H1 (cell line): ENCODE data around the gene PRSS2. TPM values are rescaled to one million over a fixed set of nuclear protein-coding genes. Genes with fewer than 3 reads are reported as not detected.
A peak's percentile ranks its signal among the peaks of the same experiment; 100 is the strongest.

ENCODE experiments used
- CTCF ChIA-PET: fragments of 300-600 bp; sonication (Branson Sonifier 250); formaldehyde crosslinking; loops from one replicate; lab custom pipeline; 2021; ENCODE audit not compliant: partially characterized antibody; lab: Charles Lee
- POLR2A ChIA-PET: fragments of 300-600 bp; sonication (Branson Sonifier 250); formaldehyde crosslinking; loops from one replicate; lab custom pipeline; 2021; ENCODE audit warnings: inconsistent platforms; ENCODE audit not compliant: partially characterized antibody; lab: Charles Lee
- DNase-seq, 2 experiments: peaks; one replicate each; pipeline versions ENCODE4 v3.0.0 to v3.0.0-alpha.2; 2010 to 2022; ENCODE audit warnings: low spot score in 2 of 2, low read depth in 1 of 2, mixed read lengths in 1 of 2
- FAIRE-seq: peaks from 2 replicates; lab custom pipeline; 2011; peaks lifted over from hg19 to GRCh38; lab: Jason Lieb, UNC
- H2AFZ ChIP-seq: 2 replicates; pipeline ENCODE4 v1.8.1; 2012; ENCODE audit warnings: low read length, inconsistent platforms
- H2AK5ac ChIP-seq: 2 replicates; pipeline ENCODE4 v1.6.1; 2013; ENCODE audit warnings: low read depth, low read length
- H2BK120ac ChIP-seq: replicated peaks from 2 replicates; pipeline ENCODE3; 2013; ENCODE audit warnings: low read depth, low read length, inconsistent platforms
- H2BK12ac ChIP-seq: 2 replicates; pipeline ENCODE4 v1.6.1; 2013; ENCODE audit warnings: low read depth, low read length
- H2BK15ac ChIP-seq: 2 replicates; pipeline ENCODE4 v1.6.1; 2013; ENCODE audit warnings: low read length
- H2BK20ac ChIP-seq: 2 replicates; pipeline ENCODE4 v1.6.1; 2013; ENCODE audit warnings: low read length
- H2BK5ac ChIP-seq: 2 replicates; pipeline ENCODE4 v1.6.1; 2013; ENCODE audit warnings: low read depth, low read length
- H3K14ac ChIP-seq: 2 replicates; pipeline ENCODE4 v1.6.1; 2013; ENCODE audit warnings: inconsistent platforms; ENCODE audit not compliant: insufficient read length
- H3K18ac ChIP-seq: 2 replicates; pipeline ENCODE4 v1.6.1; 2013; ENCODE audit warnings: low read length; ENCODE audit errors: extremely low read depth
- H3K23ac ChIP-seq: 2 replicates; pipeline ENCODE4 v1.6.1; 2013; ENCODE audit warnings: inconsistent platforms; ENCODE audit not compliant: insufficient read length
- H3K23me2 ChIP-seq: 2 replicates; pipeline ENCODE4 v1.6.1; 2013; ENCODE audit warnings: low read depth, low read length
- H3K27ac ChIP-seq: 2 replicates; pipeline ENCODE4 v1.6.1; 2011; ENCODE audit warnings: low read depth, low read length, inconsistent platforms
- H3K27me3 ChIP-seq, 4 experiments: replicated peaks in 1 of 4; 1 replicate in 1 of 4; 2 replicates in 3 of 4; pipeline versions ENCODE4 v1.6.1 to v1.8.1; 2011 to 2013; ENCODE audit warnings: low read length in 3 of 4, mild to moderate bottlenecking in 3 of 4, inconsistent platforms in 2 of 4, mixed read lengths in 2 of 4, moderate library complexity in 1 of 4; ENCODE audit not compliant: control insufficient read depth in 3 of 4, insufficient read depth in 3 of 4; ENCODE audit errors: extremely low read depth in 1 of 4
- H3K36me3 ChIP-seq, 4 experiments: 2 replicates each; pipeline versions ENCODE4 v1.6.1 to v1.8.1; 2011 to 2013; ENCODE audit warnings: mild to moderate bottlenecking in 4 of 4, low read length in 3 of 4, moderate library complexity in 2 of 4, control low read depth in 1 of 4, inconsistent platforms in 1 of 4; ENCODE audit not compliant: insufficient read depth in 4 of 4, control insufficient read depth in 2 of 4
- H3K4ac ChIP-seq: replicated peaks from 2 replicates; pipeline ENCODE3; 2013; ENCODE audit warnings: low read length, low read depth, mixed read lengths, inconsistent platforms; ENCODE audit not compliant: insufficient read length
- H3K4me1 ChIP-seq, 4 experiments: replicated peaks in 1 of 4; 1 replicate in 1 of 4; 2 replicates in 3 of 4; pipeline versions ENCODE4 v1.6.1 to v1.8.1; 2011 to 2013; ENCODE audit warnings: low read length in 3 of 4, inconsistent platforms in 2 of 4, mixed read lengths in 1 of 4; ENCODE audit not compliant: insufficient read depth in 4 of 4, control insufficient read depth in 3 of 4
- H3K4me2 ChIP-seq, 2 experiments: 2 replicates each; pipeline versions ENCODE4 v1.6.1 to v1.8.1; 2011 to 2013; ENCODE audit warnings: low read depth in 2 of 2, low read length in 2 of 2, control low read depth in 1 of 2, inconsistent platforms in 1 of 2, mild to moderate bottlenecking in 1 of 2; ENCODE audit not compliant: insufficient read depth in 1 of 2
- H3K4me3 ChIP-seq, 4 experiments: fragments of 200-600, 300-600 bp in 1 of 4; sonication (generic), shearing (Covaris generic), sonication (Bioruptor Twin) in 1 of 4; 2 replicates each; pipeline versions ENCODE4 v1.5.1 to v1.8.1; 2011 to 2016; ENCODE audit warnings: low read length in 4 of 4, low read depth in 3 of 4, control low read depth in 2 of 4, inconsistent platforms in 2 of 4, mild to moderate bottlenecking in 2 of 4, mixed read lengths in 1 of 4, moderate library complexity in 1 of 4; ENCODE audit not compliant: insufficient read depth in 2 of 4; ENCODE audit errors: extremely low read depth in 1 of 4
- H3K56ac ChIP-seq: replicated peaks from 2 replicates; pipeline ENCODE3; 2013; ENCODE audit warnings: low read depth, mild to moderate bottlenecking, mixed read lengths, low read length, inconsistent platforms; ENCODE audit not compliant: insufficient read length
- H3K79me1 ChIP-seq: 2 replicates; pipeline ENCODE4 v1.6.1; 2013; ENCODE audit warnings: low read depth, low read length, control low read depth
- H3K79me2 ChIP-seq, 2 experiments: 2 replicates each; pipeline versions ENCODE4 v1.6.1 to v1.8.1; 2012 to 2013; ENCODE audit warnings: low read length in 2 of 2, mild to moderate bottlenecking in 2 of 2, inconsistent platforms in 1 of 2; ENCODE audit not compliant: insufficient read depth in 2 of 2, control insufficient read depth in 1 of 2
- H3K9ac ChIP-seq, 4 experiments: replicated peaks in 1 of 4; 1 replicate in 1 of 4; 2 replicates in 3 of 4; pipeline versions ENCODE4 v1.6.1 to v1.8.1; 2011 to 2013; ENCODE audit warnings: low read depth in 3 of 4, low read length in 3 of 4, control low read depth in 2 of 4, mild to moderate bottlenecking in 2 of 4, moderate library complexity in 2 of 4, inconsistent platforms in 1 of 4; ENCODE audit errors: extremely low read depth in 1 of 4
- H3K9me3 ChIP-seq, 2 experiments: 2 replicates each; pipeline versions ENCODE4 v1.6.1 to v1.8.1; 2012 to 2013; ENCODE audit warnings: mild to moderate bottlenecking in 2 of 2, moderate library complexity in 2 of 2, control low read depth in 1 of 2, inconsistent platforms in 1 of 2, low read depth in 1 of 2, low read length in 1 of 2, mixed read lengths in 1 of 2; ENCODE audit not compliant: insufficient read depth in 2 of 2
- H4K20me1 ChIP-seq, 2 experiments: replicated peaks in 1 of 2; 2 replicates each; pipeline versions ENCODE3 to v1.8.1; 2011 to 2013; ENCODE audit warnings: inconsistent platforms in 2 of 2, low read length in 2 of 2, mild to moderate bottlenecking in 1 of 2; ENCODE audit not compliant: insufficient read depth in 2 of 2, control insufficient read depth in 1 of 2
- H4K5ac ChIP-seq: 2 replicates; pipeline ENCODE4 v1.6.1; 2013; ENCODE audit warnings: low read length, low read depth, mixed read lengths, inconsistent platforms; ENCODE audit not compliant: insufficient read length
- H4K8ac ChIP-seq: 2 replicates; pipeline ENCODE4 v1.8.0; 2013; ENCODE audit warnings: mild to moderate bottlenecking, moderate library complexity, low read length, inconsistent platforms; ENCODE audit not compliant: insufficient read depth; ENCODE audit errors: extremely low read depth
- H4K91ac ChIP-seq: replicated peaks from 2 replicates; pipeline ENCODE3; 2013; ENCODE audit warnings: low read length, mixed read lengths, inconsistent platforms; ENCODE audit not compliant: insufficient read length
- BACH1 ChIP-seq: IDR thresholded peaks from 2 replicates; pipeline ENCODE4 v1.6.1; 2012; ENCODE audit warnings: low read length, improper control_type of control experiment
- CHD2 ChIP-seq: IDR thresholded peaks from 2 replicates; pipeline ENCODE4 v1.6.1; 2012; ENCODE audit warnings: low read length, improper control_type of control experiment
- CTBP2 ChIP-seq: IDR thresholded peaks from 2 replicates; pipeline ENCODE4 v1.7.0; 2011; ENCODE audit warnings: borderline replicate concordance, mild to moderate bottlenecking, moderate library complexity, mixed read lengths, low read length; ENCODE audit not compliant: insufficient read depth, insufficient read length
- JUN ChIP-seq: IDR thresholded peaks from 2 replicates; pipeline ENCODE4 v1.6.1; 2011; ENCODE audit warnings: low read depth, mild to moderate bottlenecking, improper control_type of control experiment, low read length
- KDM1A ChIP-seq: fragments of 200-600, 300-600 bp; sonication (generic); IDR thresholded peaks from 2 replicates; pipeline ENCODE4 v1.7.1; 2016; ENCODE audit warnings: mild to moderate bottlenecking, low read length, borderline replicate concordance
- MAFK ChIP-seq: IDR thresholded peaks from 2 replicates; pipeline ENCODE4 v1.6.1; 2012; ENCODE audit warnings: low read depth, mild to moderate bottlenecking, improper control_type of control experiment, low read length
- POLR2AphosphoS5 ChIP-seq: IDR thresholded peaks from 2 replicates; pipeline ENCODE4 v1.6.1; 2011; ENCODE audit warnings: low read depth, low read length
- WGBS, 2 experiments: shearing (Covaris generic) in 1 of 2; methylation state at CpG; one replicate each; pipeline versions ENCODE4 v1.1.6 to v1.1.7; 2013 to 2015; ENCODE audit warnings: low lambda C conversion rate in 2 of 2, mixed read lengths in 2 of 2, inconsistent platforms in 1 of 2, low coverage in 1 of 2, missing lambda C conversion rate in 1 of 2; ENCODE audit not compliant: insufficient replicate concordance in 2 of 2, insufficient coverage in 1 of 2, insufficient read length in 1 of 2; ENCODE audit errors: extremely low coverage in 1 of 2, missing lambda C conversion rate in 1 of 2; 5-methylcytosine and 5-hydroxymethylcytosine counted together
- polyA plus RNA-seq, 7 experiments: library from polyadenylated mRNA; depleted of rRNA in 3 of 7; stranded (reverse) in 5 of 7; unstranded in 2 of 7; fragments of >200 nt in 5 of 7; fragments of 200-250 nt in 2 of 7; gene quantifications; 1 replicate in 5 of 7; 2 replicates in 1 of 7; 4 replicates in 1 of 7; pipeline versions ENCODE4 v1.2.1 to v1.2.3, GENCODE V29; 2011 to 2013; ENCODE audit warnings: missing spikeins in 2 of 7, mixed read lengths in 2 of 7
- total RNA-seq: library from RNA; stranded (reverse); fragmentation: NEBNext Ultra II Directional; extraction: Animal tissue kit (Norgen Biotek cat#: 25700); gene quantifications from 2 replicates; pipeline ENCODE4 v1.2.1, GENCODE V29; 2021

The PRSS2 gene
- total and polyA plus RNA-seq, 2 of the 8 experiments (the other 6 are each of a cell fraction or from before 2014, with no cell fraction given), result not detected

GRCh38 chr7:142815134-142815533 is 44.4 kb downstream of the PRSS2 start:
- Histone ChIP-seq H3K27me3 (no peaks in the 10 kb centered on the region), H3K14ac (no peak overlapping the region), H3K4me1 (peaks cover 10 to 22% (median 17%) of the 10 kb centered on the region in 4 experiments), H3K79me2 (no peaks in the 10 kb centered on the region), H2AFZ (no peak overlapping the region), H3K4me3 (no peak overlapping the region), H2BK15ac (no peak overlapping the region), H3K23me2 (no peaks in the 10 kb centered on the region), H3K18ac (no peak overlapping the region), H3K9me3 (no peaks in the 10 kb centered on the region), H2BK12ac (peak overlapping the region; percentile 55; the same call in 1 of the 2 replicates), H3K9ac (no peak overlapping the region), H4K91ac (no peak overlapping the region), H2BK5ac (no peak overlapping the region), H3K27ac (no peak overlapping the region), H2BK20ac (no peak overlapping the region), H4K20me1 (no peaks in the 10 kb centered on the region), H2AK5ac (no peak overlapping the region), H3K56ac (no peak overlapping the region), H3K79me1 (no peaks in the 10 kb centered on the region), H4K5ac (no peak overlapping the region), H3K23ac (no peak overlapping the region), H3K4ac (no peak overlapping the region), H3K4me2 (no peak overlapping the region), H2BK120ac (no peak overlapping the region), H3K36me3 (no peaks in the 10 kb centered on the region; a peak in 1 of 8 replicates), H4K8ac (no peak overlapping the region)
- TF ChIP-seq POLR2AphosphoS5, result no peak
- no peak for TF ChIP-seq BACH1
- TF ChIP-seq MAFK, result no peak
- no peak for TF ChIP-seq CTBP2
- no peak for TF ChIP-seq KDM1A
- no peak for TF ChIP-seq JUN
- no peak for TF ChIP-seq CHD2
- ChIA-PET POLR2A (interaction anchor here (0.7 kb wide), 1 partner anchor 26 kb away, joined by 3 read pairs; no protein-coding TSS in a partner anchor), CTCF (interaction anchor here (1.0 to 18.9 kb wide), 11 partner anchors 11 to 492 kb away, joined by 3 to 430 read pairs (median 4); no protein-coding TSS in a partner anchor)
- DNase-seq, result no peak
- 86% methylated on average over 3 of the region's 3 CpGs; no CpG with 5 or more reads in 1 of the 2 experiments for WGBS, 2 experiments
- FAIRE-seq, result no peak
